K562 (cell line): ENCODE data around the gene MAMDC4. TPM values are rescaled to one million over a fixed set of nuclear protein-coding genes. Genes with fewer than 3 reads are reported as not detected.

Experiments used
- AFF4 ChIP-seq: sonication (generic); formaldehyde crosslinking; IDR thresholded peaks from 2 replicates; pipeline ENCODE4 v1.8.0; 2023; ENCODE audit warnings: mild to moderate bottlenecking, missing genetic modification reagents
- ASH1L ChIP-seq: fragments of 450-650 bp; IDR thresholded peaks from 2 replicates; pipeline ENCODE4 v1.6.1; 2018; ENCODE audit warnings: borderline replicate concordance, mild to moderate bottlenecking, low read depth; ENCODE audit not compliant: partially characterized antibody
- ATF1 ChIP-seq, 2 experiments: fragments of 450-650 bp in 1 of 2; IDR thresholded peaks; 2 replicates each; pipeline ENCODE4 v1.6.1; 2016; ENCODE audit warnings: missing compliant biosample characterization in 1 of 2, missing genetic modification characterization in 1 of 2
- CEBPB ChIP-seq: fragments of 450-650 bp; IDR thresholded peaks from 2 replicates; pipeline ENCODE4 v1.6.1; 2016; ENCODE audit warnings: missing genetic modification characterization, missing compliant biosample characterization
- CEBPG ChIP-seq, 3 experiments: fragments of 200-800 bp in 1 of 3; sonication (Bioruptor generic) in 1 of 3; sonication (generic) in 1 of 3; formaldehyde crosslinking in 1 of 3; IDR thresholded peaks in 2 of 3; conservative IDR thresholded peaks in 1 of 3; 2 replicates each; pipeline versions ENCODE4 v1.6.1 to v1.8.0; 2016 to 2022; ENCODE audit warnings: missing compliant biosample characterization in 2 of 3, missing genetic modification characterization in 2 of 3, mild to moderate bottlenecking in 1 of 3, missing genetic modification reagents in 1 of 3
- HMG20B ChIP-seq: fragments of 250-450 bp; sonication (Bioruptor Pico); IDR thresholded peaks from 2 replicates; pipeline ENCODE4 v1.5.0; 2021; ENCODE audit warnings: mild to moderate bottlenecking
- KLF13 ChIP-seq: fragments of 450-650 bp; IDR thresholded peaks from 2 replicates; pipeline ENCODE4 v1.6.1; 2016; ENCODE audit warnings: missing genetic modification characterization, low read depth, mild to moderate bottlenecking, missing compliant biosample characterization, moderate library complexity, borderline replicate concordance
- MED1 ChIP-seq: sonication (generic); formaldehyde crosslinking; IDR thresholded peaks from 2 replicates; pipeline ENCODE4 v1.8.1; 2023; ENCODE audit warnings: missing genetic modification reagents, borderline replicate concordance
- MEF2A ChIP-seq: IDR thresholded peaks from 2 replicates; pipeline ENCODE4 v1.6.1; 2011; ENCODE audit warnings: low read depth, mild to moderate bottlenecking, low read length, moderate library complexity; ENCODE audit not compliant: control insufficient read depth
- PHF21A ChIP-seq: fragments of 450-650 bp; IDR thresholded peaks from 2 replicates; pipeline ENCODE4 v1.6.1; 2017; ENCODE audit warnings: low read depth, borderline replicate concordance
- PML ChIP-seq: IDR thresholded peaks from 2 replicates; pipeline ENCODE4 v1.6.1; 2012; ENCODE audit warnings: low read length, inconsistent platforms
- SP1 ChIP-seq: sonication (generic); formaldehyde crosslinking; IDR thresholded peaks from 2 replicates; pipeline ENCODE4 v1.8.1; 2022; ENCODE audit warnings: mild to moderate bottlenecking, missing genetic modification reagents
- SP2 ChIP-seq: IDR thresholded peaks from 2 replicates; pipeline ENCODE4 v1.6.1; 2011; ENCODE audit warnings: mild to moderate bottlenecking, low read depth, low read length, moderate library complexity; ENCODE audit not compliant: poor library complexity, severe bottlenecking; ENCODE audit errors: extremely low read depth
- THRB ChIP-seq: fragments of 450-650 bp; formaldehyde crosslinking; conservative IDR thresholded peaks from 2 replicates; pipeline ENCODE4 v1.4.0; 2022; ENCODE audit warnings: mild to moderate bottlenecking, missing genetic modification characterization
- ZBTB11 ChIP-seq, 3 experiments: fragments of 200-800 bp in 1 of 3; fragments of 250-450 bp in 1 of 3; fragments of 450-650 bp in 1 of 3; sonication (Bioruptor Pico) in 1 of 3; sonication (Bioruptor generic) in 1 of 3; formaldehyde crosslinking in 1 of 3; IDR thresholded peaks; 2 replicates each; pipeline versions ENCODE4 v1.6.1 to v1.8.0; 2016 to 2022; ENCODE audit warnings: mild to moderate bottlenecking in 2 of 3, missing genetic modification characterization in 2 of 3, missing compliant biosample characterization in 1 of 3, moderate library complexity in 1 of 3
- polyA plus RNA-seq, 8 experiments: library from polyadenylated mRNA; depleted of rRNA in 4 of 8; stranded (reverse) in 5 of 8; unstranded in 3 of 8; fragments of >200 nt; fragmentation: Nextera tagmentation in 2 of 8; fragmentation: Illumina TruSeq in 1 of 8; extraction: Ambion mirVana in 2 of 8; extraction: Trizol in 1 of 8; gene quantifications; 2 replicates each; pipeline versions ENCODE4 v1.2.1 to v1.2.3, GENCODE V29; 2011 to 2014; ENCODE audit warnings: inconsistent platforms in 1 of 8, missing spikeins in 1 of 8
- total RNA-seq, 7 experiments: library from RNA; depleted of rRNA in 6 of 7; stranded (reverse); fragments of >200 nt in 6 of 7; fragmentation: Illumina TruSeq in 2 of 7; extraction: Trizol in 2 of 7; gene quantifications; 2 replicates each; pipeline versions ENCODE4 v1.2.1 to v1.2.3, GENCODE V29; 2011 to 2021; ENCODE audit warnings: low replicate concordance in 1 of 7

MAMDC4 gene
- total and polyA plus RNA-seq, 9 of the 15 experiments (the other 6 are each of a cell fraction or from before 2014, with no cell fraction given): 0.03 to 10.8 (median 1.5) TPM

GRCh38 chr9:136849038-136849959 is 2.8 kb upstream of the MAMDC4 start, which contains the start of gene PHPT1 (continued):
- TF ChIP-seq ZBTB11 (CRISPR knock-in tag; IDR thresholded peaks at IDR 0.05): peak in 1 of 3 experiments; percentile 55; a peak in 1 of 6 replicates
- TF ChIP-seq PML: peak; percentile 50; the same call in 1 of the 2 replicates
- TF ChIP-seq SP2: peak; percentile 82
- TF ChIP-seq HMG20B: no peak
- peak; percentile 99 for TF ChIP-seq ASH1L
- no peak for TF ChIP-seq ATF1 (CRISPR knock-in tag; IDR thresholded peaks at IDR 0.05)
- TF ChIP-seq ATF1 (tag; IDR thresholded peaks at IDR 0.05): peak; percentile 79
- 0 out of 2 replicates have a peak, but pooled peaks have one; percentile 17 for TF ChIP-seq THRB (CRISPR knock-in tag)
- TF ChIP-seq MED1 (CRISPR knock-in tag): no peak
- no peak for TF ChIP-seq MEF2A
- peak; percentile 88 for TF ChIP-seq PHF21A
- peak; percentile 87 for TF ChIP-seq SP1 (CRISPR knock-in tag)
- TF ChIP-seq CEBPG (CRISPR knock-in tag; IDR thresholded peaks at IDR 0.05): peak; percentile 94
- peak; percentile 92 to 96 for TF ChIP-seq CEBPG (tag; conservative IDR thresholded peaks at IDR 0.05 in 1 of 2, IDR thresholded peaks at IDR 0.05 in 1 of 2)
- peak; percentile 96 for TF ChIP-seq CEBPB (tag)
- TF ChIP-seq KLF13: peak; percentile 64; the same call in 1 of the 2 replicates
- peak; percentile 55; the same call in 1 of the 2 replicates for TF ChIP-seq AFF4 (CRISPR knock-in tag)
